ENCODE data around the gene GRSF1.
"Not testable (repeated sequence)": the region's sequence is repeated elsewhere in the genome, so short reads cannot be mapped to it uniquely, and the experiment has no call there.

The GRSF1 gene, protein sequence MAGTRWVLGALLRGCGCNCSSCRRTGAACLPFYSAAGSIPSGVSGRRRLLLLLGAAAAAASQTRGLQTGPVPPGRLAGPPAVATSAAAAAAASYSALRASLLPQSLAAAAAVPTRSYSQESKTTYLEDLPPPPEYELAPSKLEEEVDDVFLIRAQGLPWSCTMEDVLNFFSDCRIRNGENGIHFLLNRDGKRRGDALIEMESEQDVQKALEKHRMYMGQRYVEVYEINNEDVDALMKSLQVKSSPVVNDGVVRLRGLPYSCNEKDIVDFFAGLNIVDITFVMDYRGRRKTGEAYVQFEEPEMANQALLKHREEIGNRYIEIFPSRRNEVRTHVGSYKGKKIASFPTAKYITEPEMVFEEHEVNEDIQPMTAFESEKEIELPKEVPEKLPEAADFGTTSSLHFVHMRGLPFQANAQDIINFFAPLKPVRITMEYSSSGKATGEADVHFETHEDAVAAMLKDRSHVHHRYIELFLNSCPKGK

DNA sequence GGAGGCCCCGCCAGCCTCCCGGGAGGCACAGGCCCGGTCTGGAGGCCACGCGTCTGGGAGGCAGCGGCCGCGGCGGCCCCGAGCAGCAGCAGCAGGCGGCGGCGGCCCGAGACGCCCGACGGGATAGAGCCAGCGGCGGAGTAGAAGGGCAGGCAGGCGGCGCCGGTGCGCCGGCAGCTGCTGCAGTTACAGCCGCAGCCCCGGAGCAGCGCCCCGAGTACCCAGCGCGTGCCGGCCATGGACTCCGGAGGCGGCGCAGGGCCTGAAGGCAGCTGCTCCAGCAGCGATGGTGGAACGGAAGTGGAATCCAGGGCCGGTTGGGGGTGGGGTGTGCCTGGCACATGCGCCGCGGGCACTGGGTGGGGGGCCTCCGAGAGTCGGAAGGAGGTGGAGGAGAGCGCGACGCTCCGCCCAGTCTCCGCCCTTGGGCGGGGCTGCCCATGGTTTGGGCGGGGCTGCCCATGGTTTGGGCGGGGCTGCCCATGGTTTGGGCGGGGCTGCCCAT, at the start of gene GRSF1:
TSS of gene GRSF1 (minus strand) at position 302 of the 505 bp plus-strand sequence. CDS start at position 239, 63 bp downstream.
- DNase-seq = peak; percentile 92

DNA sequence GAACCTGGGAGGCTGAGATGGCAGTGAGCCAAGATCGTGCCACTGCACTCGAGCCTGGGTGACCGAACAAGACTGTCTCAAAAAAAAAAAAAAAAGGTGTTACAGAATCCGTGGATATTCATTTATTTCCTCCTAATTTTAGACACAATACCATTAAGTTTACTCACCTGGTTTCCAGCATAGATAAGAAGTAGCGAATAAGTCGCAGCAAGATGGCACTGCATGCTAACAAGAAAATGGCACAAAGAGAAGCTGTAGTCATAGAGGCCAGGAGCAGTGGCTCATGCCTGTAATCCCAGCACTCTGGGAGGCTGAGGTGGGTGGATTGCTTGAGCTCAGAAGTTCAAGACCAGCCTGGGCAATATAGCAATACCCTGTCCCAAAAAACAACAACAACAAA, 45.5 kb upstream of the GRSF1 start:
- DNase-seq = no peak

DNA sequence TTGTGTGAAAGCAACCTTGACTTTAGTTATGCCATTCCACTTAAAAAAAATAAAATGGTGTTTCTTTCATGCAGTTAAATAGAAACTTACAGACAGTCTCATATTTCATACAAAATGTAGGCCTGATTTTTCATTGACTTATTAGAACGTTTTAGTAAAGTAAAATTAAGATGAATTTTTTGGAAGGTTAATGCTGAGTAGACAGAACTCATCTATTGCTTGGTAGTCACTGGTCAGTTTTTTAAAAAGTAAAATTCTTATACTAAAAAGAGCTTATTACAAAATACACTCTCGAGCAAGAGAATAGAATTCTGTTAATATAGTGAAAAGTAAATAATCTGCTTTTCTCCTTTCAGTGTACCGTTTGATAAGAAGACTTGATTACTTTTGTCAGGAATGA, 41.0 kb upstream of the GRSF1 start:
- no peak for DNase-seq

DNA sequence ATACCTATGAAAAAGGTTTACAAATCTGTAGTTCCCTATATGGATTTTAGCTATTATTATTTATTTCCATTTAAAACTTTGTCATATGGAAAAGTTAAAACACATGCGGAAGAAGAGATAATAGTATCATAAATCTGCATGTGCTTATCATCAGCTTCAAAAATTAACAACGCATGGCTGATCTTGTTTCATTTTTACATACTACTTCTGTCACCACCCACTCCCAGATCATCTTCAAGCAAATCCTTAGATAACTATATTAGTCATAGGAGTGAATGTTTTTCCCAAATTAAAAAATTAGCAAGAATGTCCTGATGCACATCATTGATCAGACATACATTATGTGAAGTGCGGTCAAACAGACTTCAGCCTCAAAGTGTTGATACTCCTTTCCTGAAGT, 37.9 kb upstream of the GRSF1 start:
- DNase-seq = no peak

DNA sequence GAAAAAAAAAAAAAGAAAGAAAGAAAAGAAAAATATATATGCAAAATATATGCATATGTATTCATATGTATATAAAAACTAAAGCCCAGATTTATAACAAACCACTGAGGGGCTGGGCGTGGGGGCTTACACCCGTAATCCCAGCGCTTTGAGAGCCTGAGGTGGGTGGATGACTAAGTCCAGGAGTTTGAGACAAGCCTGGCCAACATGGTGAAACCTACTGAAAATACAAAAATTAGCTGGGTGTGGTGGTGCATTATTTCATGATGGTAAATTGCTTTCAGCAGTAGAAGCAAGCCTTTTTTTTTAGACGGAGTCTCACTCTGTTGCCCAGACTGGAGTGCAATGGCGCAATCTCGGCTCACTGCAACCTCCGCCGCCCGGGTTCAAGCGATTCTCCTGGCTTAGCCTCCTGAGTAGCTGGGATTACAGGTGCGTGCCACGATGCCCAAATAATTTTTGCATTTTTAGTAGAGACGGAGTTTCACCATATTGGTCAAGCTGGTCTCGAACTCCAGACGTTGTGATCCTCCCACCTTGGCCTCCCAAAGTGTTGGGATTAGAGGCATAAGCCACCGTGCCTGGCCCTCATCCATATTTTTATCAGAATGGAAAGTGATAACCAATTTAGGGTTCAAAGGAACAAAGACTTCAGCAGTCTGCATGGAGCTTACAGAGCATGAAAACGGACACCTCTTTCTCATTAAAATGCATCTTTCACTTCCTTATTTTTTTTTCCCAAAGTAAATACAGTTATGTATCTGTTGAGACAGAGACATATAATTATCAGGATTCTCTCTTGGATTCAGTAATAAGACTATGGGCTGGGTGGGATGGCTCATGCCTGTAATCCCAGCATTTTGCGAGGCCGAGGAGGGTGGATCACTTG, 34.8 kb upstream of the GRSF1 start:
- no peak for DNase-seq

DNA sequence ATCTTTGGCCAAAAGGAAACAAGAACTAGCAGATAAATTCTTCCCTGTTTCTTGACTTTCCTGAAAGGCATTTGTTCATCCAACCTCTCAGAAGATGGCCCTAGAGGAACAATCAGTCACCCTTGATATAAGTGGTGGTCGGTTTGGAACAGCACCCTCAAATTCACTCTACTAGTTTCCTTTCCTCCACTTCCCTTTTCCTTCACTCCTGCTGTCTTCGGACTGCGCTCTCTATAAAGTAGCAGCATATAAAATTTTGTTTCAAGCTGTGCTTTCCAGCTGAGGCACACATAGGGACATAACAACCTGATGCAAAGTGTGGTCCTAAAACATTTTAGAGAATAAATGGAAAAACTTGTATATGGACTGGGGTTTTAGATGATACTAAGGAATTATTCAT, 33.5 kb upstream of the GRSF1 start:
- DNase-seq = no peak

DNA sequence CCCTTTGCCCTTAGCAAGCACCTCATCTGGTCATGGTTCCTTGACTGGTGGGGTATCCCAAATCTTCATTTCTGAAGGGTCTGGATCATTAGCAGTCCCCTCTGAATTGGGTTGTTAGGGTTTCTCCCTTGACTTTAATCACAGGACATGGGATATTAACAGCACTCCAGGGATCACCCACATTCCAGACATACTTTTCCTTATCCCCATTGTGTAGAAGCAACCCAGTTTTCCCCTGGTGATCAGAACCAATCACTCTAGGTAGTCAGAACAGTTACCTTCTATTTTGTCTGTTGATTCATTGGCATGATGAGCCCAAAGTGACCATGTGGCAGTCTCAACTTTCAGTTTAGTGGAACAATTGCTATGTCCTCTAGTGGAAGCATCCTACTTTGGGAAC, 29.1 kb upstream of the GRSF1 start:
- DNase-seq = no peak

DNA sequence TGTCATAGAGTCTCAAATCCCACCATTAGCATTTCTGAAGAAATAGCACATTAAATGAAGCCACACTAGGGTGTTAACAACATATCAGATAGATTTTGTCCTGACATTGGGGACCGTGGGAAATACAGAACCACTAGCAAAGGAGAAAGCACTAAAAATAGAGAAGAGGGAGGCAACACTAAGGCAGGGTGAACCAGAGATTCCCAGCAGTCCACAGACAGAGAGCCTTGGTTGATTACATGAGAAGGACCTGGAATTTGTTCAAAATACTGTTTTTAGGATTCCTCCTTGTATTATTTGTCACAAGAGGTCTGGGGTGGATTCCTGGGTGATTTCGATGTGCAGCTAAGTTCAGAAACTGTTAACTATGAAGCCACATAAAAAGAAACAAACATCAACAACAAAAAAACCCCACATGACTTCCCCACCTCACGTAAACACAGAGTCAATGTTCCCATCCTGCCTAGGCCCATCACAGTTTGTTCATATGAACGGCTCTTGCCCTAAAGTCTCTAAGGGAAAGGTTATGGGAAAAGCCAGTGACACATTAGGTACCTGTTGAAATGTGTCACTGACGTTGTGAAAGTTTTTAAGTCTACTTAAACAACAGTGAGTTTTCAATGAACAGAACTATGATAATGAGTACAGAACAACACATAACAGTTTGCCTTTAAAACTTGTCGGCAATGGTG, 23.6 kb upstream of the GRSF1 start:
- DNase-seq = no peak

DNA sequence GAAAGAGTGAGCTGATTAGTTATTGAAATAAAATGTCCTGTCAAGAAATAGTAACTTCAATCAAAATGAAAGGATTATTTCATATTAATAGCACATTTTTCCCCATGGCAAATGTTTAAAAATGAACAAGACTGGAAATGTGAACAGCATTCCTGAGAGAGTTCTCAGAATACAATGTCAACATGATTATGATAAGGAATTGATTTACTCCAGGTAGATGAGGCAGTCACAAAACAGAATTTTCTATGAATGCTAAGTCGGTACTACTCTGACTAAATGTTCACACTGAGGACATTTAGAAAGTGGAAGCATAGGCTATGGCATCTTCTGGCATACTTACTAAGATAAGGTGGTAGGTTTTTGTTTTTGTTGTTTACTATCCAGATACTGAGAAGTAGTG, 19.4 kb upstream of the GRSF1 start:
- no peak for DNase-seq

DNA sequence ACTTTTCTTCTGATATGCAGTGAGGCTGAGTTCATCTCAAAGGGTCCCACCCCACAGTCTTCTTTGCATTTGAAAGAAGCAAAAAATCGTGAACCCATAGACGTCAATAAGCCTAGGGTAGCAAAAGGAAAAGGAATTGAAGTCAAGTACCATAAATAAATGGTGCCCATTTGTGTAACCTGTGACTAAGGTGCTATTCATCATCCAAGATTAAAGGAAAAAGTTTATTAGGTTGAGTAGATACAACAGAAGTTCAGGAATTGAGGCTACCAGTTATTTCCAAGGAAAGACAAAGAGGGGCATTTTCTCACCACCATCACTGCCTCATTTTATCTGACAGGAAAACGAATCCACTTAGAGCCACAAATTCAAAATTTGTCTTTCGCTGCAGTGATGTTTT, 18.8 kb upstream of the GRSF1 start:
- DNase-seq = no peak

DNA sequence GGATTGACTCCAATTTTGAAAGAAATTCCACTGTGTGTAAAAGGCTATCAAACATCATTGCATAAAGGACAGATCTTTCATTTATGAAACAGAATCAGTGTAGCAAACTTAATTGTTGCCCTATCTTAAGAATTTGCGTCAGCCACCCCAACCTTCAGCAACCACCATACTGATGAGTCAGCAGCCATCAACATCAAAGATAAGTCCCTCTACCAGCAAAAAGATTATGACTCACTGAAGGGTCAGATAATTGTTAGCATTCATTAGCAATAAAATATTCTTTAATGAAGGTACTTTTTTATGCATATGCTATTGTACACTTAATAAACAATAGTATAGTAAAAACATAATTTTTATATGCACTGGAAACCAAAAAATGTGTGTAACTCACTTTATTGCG, 15.8 kb upstream of the GRSF1 start:
- no peak for DNase-seq

DNA sequence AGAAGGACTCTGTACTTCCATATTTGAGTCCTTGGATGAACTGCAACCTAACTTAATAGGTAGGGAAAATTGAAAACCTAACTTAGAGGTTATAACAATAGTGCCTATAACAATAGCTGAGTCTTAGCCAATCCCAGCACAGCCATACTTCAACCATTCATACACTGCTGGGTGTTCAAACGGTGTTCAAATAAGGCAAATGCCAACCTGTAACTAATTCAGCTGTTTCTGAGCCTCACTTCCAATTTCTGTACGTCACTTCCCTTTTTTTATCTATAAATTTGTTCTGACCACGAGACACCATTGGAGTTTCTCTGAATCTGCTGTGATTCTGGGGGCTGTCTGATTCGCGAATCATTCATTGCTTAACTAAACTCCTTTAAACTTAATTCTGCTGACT, 9.6 kb upstream of the GRSF1 start:
- no peak for DNase-seq

DNA sequence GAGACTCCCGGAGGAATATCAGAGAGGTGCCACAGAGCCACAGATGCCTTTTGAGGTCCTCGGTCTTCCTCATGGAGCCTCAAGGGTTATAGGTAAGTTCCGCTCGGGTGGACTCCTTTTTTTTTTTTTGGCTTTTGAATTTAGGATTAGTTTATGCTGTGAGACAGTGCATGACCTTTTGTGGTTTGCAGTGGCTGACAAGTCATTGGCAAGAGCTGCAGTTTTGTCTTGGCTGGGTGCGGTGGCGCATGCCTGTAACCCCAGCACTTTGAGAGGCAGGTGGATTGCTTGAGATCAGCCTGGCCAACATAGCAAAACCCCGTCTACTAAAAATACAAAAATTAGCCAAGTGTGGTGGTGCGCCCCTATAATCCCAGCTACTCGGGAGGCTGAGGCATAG, 4.5 kb upstream of the GRSF1 start:
- no peak for DNase-seq

DNA sequence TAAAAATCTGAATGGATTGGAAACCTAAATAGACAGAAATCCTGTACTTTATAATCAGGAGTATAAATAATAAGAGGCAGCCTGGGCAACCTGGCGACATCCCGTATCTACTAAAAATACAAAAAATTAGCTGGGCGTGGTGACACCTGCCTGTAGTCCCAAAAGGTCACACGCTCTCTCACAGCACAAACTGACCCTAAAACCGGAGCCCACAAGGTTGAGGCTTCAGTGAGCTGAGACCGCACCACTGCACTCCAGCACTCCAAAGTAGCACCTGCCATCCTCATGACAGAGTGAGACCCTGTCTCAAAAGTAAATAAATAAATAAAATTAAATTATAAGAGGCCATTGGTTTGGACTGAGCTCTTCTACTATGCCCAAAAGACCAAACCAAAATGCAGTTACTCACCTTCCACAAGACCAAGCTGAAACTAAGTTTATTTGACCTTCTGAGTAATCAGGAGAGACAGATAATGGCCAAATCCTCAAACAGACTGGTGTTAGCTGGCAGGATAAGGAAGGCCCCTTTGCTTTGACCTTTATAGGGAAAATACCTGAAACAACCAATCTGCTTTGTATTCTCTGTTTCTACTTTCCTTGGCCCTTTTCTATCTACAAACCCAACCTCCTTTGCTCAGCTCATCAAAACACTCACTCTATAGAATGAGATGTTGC, 3.2 kb upstream of the GRSF1 start:
- DNase-seq = no peak

DNA sequence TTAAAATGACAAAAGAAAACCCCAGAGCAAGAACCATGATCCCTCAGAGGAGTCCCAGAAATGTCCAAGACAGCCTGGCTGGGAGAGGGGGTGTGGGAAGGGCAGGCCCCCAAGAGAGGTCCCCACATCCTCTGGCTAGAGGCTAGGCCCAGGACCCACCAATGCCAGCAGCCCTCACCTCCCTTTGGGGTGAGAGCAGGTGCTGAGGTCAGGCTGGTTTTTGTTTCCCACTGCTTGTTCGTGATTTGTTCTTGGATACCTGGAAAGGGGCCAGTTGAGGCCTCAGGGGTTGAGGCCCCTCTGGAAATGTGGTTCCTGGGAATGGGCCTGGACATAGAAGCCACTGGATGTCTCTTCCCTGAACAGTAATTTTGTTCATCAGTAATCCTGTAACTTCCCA, 2.3 kb upstream of the GRSF1 start:
- DNase-seq = no peak

DNA sequence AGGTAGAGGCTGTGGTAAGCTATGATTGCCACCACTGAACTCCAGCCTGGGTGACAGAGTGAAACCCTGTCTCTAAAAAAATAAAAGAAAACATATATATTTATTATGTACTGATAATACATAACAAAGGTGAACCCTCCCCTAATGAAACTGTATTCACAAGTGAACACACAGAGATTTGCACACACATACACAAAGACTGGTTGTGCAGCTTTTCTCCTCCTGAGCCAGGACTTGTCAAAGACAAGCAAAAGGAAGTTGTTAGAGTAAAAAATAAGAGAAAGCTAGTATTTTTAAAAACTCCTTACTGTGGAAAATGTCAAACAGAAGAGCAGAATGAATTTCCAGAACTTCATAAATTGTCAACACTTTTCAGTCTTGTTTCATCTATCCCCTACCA, 1.5 kb upstream of the GRSF1 start:
- no peak for DNase-seq

DNA sequence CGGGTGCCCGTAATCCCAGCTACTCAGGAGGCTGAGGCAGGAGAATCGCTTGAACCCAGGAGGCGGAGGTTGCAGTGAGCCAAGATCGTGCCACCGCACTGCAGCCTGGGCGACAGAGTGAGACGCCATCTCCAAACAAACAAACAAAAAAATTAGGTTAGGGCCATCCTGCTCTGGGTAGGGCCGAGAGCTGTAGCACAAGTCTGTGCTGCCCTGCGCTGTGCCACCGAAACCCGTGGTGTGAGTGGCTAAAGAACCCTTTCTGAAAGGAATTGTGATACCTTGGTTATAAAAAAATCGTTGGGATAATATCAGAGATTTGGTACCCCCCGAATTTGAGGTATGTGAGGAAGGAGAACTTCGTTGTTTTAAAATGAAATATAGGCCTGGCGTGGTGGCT, 941 bp upstream of the GRSF1 start:
- not testable (repeated sequence) for DNase-seq

DNA sequence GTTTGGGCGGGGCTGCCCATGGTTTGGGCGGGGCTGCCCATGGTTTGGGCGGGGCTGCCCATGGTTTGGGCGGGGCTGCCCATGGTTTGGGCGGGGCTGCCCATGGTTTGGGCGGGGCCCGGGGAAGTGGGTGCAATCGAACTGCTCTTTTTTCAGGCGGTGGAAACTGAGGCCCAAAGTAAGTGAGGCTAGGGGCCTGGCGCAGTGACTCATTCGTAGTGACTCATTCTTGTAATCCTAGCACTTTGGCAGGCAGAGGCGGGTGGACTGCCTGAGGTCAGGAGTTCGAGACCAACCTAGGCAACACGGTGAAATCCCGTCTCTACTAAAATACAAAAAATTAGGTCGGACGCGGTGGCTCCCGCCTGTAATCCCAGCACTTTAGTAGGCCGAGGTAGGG, 447 bp upstream of the GRSF1 start:
- DNase-seq = peak; percentile 41

DNA sequence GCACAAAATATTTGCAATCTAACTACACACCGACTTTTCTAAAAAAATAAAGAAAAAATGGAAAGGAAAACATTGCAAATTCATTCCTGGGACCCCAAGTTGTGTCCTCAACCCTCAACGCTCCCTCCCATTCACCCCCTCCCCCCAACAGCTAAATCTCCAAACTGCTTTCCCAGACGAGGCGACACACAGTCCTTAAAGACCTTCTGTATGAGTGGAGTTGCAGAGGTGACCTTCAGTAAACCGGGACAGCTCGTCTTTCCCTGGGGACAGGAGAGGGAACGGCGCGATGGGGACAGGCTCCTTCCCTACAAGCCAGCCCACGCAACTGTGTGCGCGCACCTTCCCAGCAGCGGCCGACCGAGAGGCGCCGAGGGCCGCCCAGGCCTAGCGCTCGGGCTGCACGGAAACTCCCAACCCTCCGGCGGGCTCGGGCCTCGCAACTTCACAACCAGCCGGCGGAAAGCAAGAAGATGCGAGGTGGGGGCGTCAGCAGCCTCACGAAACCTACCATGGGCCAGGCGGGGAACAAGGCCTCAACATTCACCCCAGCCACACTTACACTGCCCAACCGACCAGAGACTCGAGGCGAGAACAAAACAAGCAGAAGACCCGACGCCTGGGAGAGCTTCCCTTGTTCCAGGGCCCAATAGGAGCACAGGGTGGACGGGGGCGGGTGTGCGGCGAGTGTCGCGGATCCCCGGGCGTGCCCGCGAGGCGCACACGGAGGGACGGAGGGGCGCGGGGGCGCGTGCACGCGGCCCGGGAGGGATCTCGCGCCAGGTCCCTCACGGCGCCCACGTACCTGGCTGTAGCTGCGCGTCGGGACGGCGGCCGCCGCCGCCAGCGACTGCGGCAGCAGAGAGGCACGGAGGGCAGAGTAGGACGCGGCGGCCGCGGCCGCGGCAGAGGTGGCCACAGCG, 763 bp downstream of the GRSF1 start:
- DNase-seq = peak; percentile 63

DNA sequence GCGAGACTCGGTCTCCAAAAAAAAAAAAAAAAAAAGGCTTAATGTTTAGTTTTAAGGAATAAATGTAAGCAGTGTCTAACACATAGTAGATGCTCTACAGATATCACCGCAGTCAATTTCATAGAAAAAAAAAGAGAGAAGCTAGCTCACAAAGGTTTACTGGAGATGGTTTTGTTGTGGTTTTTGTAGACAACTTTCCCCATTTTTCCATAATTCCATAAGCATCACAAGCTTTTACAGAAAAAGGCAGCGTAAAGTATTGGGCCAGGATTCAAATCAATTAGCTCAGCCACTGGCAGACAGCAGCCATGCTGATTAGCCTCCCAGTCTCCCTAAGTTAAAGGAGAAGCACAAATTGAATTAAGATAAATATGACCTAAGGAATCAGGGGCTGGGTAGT, 1.5 kb downstream of the GRSF1 start:
- DNase-seq = peak; percentile 8

DNA sequence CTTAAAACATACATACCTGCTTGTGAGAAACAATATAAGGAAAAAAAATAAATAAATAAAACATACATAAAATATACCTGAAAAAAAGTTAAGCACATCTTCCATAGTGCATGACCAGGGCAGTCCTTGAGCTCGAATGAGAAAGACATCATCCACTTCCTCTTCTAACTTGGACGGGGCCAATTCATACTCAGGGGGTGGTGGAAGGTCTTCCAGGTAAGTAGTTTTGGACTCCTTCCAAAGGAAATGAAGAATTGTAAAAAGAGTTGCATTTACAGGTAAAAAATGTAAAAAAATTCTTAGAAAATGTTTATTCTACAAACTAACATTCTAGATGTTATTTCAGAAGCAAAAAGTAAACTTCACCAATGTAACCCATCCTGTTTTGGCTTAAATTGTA, 3.6 kb downstream of the GRSF1 start:
- no peak for DNase-seq

All from EL (cell line).